Measurements from ENCODE around the gene STX18. TPM values are rescaled to one million over a fixed set of nuclear protein-coding genes. Genes with fewer than 3 reads are reported as not detected.

The STX18 gene
- total RNA-seq, 1 experiment from 2014 or later: 20.9 TPM

DNA sequence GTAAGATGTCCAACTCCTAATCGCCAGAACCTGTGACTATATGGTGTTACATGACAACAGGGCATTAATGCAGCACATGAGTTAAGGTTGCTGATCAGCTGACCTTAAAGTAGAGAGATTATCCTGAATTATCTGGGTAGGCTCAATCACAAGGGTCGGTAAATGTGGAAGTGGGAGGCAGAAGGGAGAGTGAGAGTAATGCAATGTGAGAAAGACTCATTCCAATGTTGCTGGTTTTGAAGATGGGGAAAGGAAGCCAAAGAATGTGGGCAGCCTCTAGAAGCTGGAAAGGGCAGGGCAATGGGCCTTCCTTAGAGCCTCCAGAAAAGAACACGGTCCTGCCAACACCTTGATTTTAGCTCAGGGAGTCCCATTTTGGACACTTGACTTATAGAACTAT lies 67.4 kb downstream of the STX18 start:
- peaks cover 1% of the 10 kb centered on the region for H3K27me3 Mint-ChIP-seq (ENCODE audit: low read depth)
- Histone ChIP-seq H3K4me2 (ENCODE audit: insufficient read depth, insufficient read length, low read length) (no peak overlapping the region), H4K5ac (ENCODE audit: insufficient read length, low read depth, low read length) (no peak overlapping the region), H2AFZ (ENCODE audit: low read length) (no peak overlapping the region), H3K56ac (ENCODE audit: insufficient read length, low read depth, low read length) (no peak overlapping the region), H3K18ac (ENCODE audit: insufficient read length, low read depth, low read length) (no peak overlapping the region), H3K9ac (ENCODE audit: extremely low read depth, insufficient read length, low read length) (no peak overlapping the region), H3K14ac (ENCODE audit: insufficient read depth, low read length) (no peak overlapping the region), H2AK5ac (ENCODE audit: insufficient read length, low read length) (no peak overlapping the region), H3K27me3 (ENCODE audit: insufficient read depth, low read length) (no peaks in the 10 kb centered on the region), H3K23me2 (ENCODE audit: insufficient read length, low read depth, low read length, poor library complexity, severe bottlenecking) (no peaks in the 10 kb centered on the region), H3K79me1 (ENCODE audit: insufficient read depth, low read depth, low read length, poor library complexity, severe bottlenecking) (no peaks in the 10 kb centered on the region), H2BK5ac (ENCODE audit: insufficient read length, low read length) (no peak overlapping the region), H3K79me2 (ENCODE audit: insufficient read depth, low read length) (no peaks in the 10 kb centered on the region), H3T11ph (ENCODE audit: low read length) (no peak overlapping the region), H3K9me3 (ENCODE audit: control insufficient read depth, low read depth, low read length) (no peaks in the 10 kb centered on the region), H2BK15ac (ENCODE audit: low read depth, low read length) (no peak overlapping the region), H3K4me1 (ENCODE audit: insufficient read depth, low read length) (0 out of 2 replicates have a peak, but pooled peaks cover 3% of the 10 kb centered on the region), H3K4ac (ENCODE audit: low read depth, low read length) (no peak overlapping the region), H2BK120ac (ENCODE audit: low read depth, low read length, poor library complexity, severe bottlenecking) (no peak overlapping the region), H4K20me1 (ENCODE audit: control insufficient read depth, insufficient read depth, insufficient read length) (no peaks in the 10 kb centered on the region), H3K27ac (ENCODE audit: insufficient read length, low read depth, low read length) (no peak overlapping the region), H2BK12ac (ENCODE audit: insufficient read length, low read depth, low read length) (no peak overlapping the region), H2BK20ac (ENCODE audit: low read depth, low read length, poor library complexity, severe bottlenecking) (no peak overlapping the region), H4K91ac (ENCODE audit: insufficient read length, low read depth, low read length) (no peak overlapping the region), H4K8ac (replicated peaks; ENCODE audit: insufficient read length, low read depth, low read length) (no peak overlapping the region), H3K23ac (ENCODE audit: insufficient read length, low read depth, low read length) (no peak overlapping the region)
- no peaks in the 10 kb centered on the region for H3K9me3 Mint-ChIP-seq
- H3K4me1 Mint-ChIP-seq: peaks cover 0 to 6% of the 10 kb centered on the region in 2 experiments; a peak in 2 of 4 replicates
- TF ChIP-seq, protein P1, sequence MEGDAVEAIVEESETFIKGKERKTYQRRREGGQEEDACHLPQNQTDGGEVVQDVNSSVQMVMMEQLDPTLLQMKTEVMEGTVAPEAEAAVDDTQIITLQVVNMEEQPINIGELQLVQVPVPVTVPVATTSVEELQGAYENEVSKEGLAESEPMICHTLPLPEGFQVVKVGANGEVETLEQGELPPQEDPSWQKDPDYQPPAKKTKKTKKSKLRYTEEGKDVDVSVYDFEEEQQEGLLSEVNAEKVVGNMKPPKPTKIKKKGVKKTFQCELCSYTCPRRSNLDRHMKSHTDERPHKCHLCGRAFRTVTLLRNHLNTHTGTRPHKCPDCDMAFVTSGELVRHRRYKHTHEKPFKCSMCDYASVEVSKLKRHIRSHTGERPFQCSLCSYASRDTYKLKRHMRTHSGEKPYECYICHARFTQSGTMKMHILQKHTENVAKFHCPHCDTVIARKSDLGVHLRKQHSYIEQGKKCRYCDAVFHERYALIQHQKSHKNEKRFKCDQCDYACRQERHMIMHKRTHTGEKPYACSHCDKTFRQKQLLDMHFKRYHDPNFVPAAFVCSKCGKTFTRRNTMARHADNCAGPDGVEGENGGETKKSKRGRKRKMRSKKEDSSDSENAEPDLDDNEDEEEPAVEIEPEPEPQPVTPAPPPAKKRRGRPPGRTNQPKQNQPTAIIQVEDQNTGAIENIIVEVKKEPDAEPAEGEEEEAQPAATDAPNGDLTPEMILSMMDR (conservative IDR thresholded peaks at IDR 0.05): no peak
- H3K4me3 Mint-ChIP-seq: no peak overlapping the region
- no CpG with 5 or more reads among the region's 3 CpGs for WGBS (ENCODE audit: extremely low coverage, insufficient read length, low lambda C conversion rate)
- H3K36me3 Mint-ChIP-seq (ENCODE audit: insufficient read depth in 1 of 3, low read depth in 3 of 3): no peaks in the 10 kb centered on the region; a peak in 2 of 7 replicates
- DNase-seq: no peak
- no peak overlapping the region for H3K27ac Mint-ChIP-seq
